ENCODE data around the gene UBXN11.
A peak's percentile ranks its signal among the peaks of the same experiment; 100 is the strongest.
"Not testable (repeated sequence)": the region's sequence is repeated elsewhere in the genome, so short reads cannot be mapped to it uniquely, and the experiment has no call there.

Gene UBXN11

GRCh38 chr1:26335774-26336476 lies 29.5 kb upstream of the UBXN11 start:
- no peak for DNase-seq

- not testable (repeated sequence) for DNase-seq
These were observed 26.9 kb upstream of the UBXN11 start for GRCh38 chr1:26333312-26333711.

- DNase-seq, result no peak
These were observed 23.8 kb upstream of the UBXN11 start for GRCh38 chr1:26330276-26330675.

- DNase-seq, result not testable (repeated sequence)
These were observed 22.9 kb upstream of the UBXN11 start for GRCh38 chr1:26329380-26329779.

- no peak for DNase-seq
These were observed 22.2 kb upstream of the UBXN11 start for GRCh38 chr1:26328597-26328996.

- DNase-seq, result no peak
These were observed 21.5 kb upstream of the UBXN11 start for GRCh38 chr1:26327956-26328362.

- DNase-seq, result no peak
These were observed 18.1 kb upstream of the UBXN11 start for GRCh38 chr1:26324550-26324949.

GRCh38 chr1:26323382-26323781 lies 16.9 kb upstream of the UBXN11 start:
- no peak for DNase-seq

GRCh38 chr1:26322042-26322331 lies 15.6 kb upstream of the UBXN11 start:
- no peak for DNase-seq

GRCh38 chr1:26321315-26322041 lies 15.0 kb upstream of the UBXN11 start:
- peak; percentile 92 for DNase-seq

GRCh38 chr1:26320896-26321295 lies 14.5 kb upstream of the UBXN11 start:
- DNase-seq, result no peak

- DNase-seq, result peak; percentile 35
These were observed 12.1 kb upstream of the UBXN11 start for GRCh38 chr1:26318338-26319064.

GRCh38 chr1:26317612-26318337 lies 11.3 kb upstream of the UBXN11 start, which contains the start of gene CD52:
CD52 (plus strand) TSS chr1:26317958; CDS start chr1:26318018, 60 bp downstream.
- DNase-seq, result peak; percentile 87

GRCh38 chr1:26317146-26317545 lies 10.7 kb upstream of the UBXN11 start:
- no peak for DNase-seq

GRCh38 chr1:26315874-26316850 lies 9.7 kb upstream of the UBXN11 start:
- no peak for DNase-seq

GRCh38 chr1:26314501-26314900 lies 8.1 kb upstream of the UBXN11 start:
- DNase-seq, result no peak

- not testable (repeated sequence) for DNase-seq
These were observed 1.8 kb upstream of the UBXN11 start for GRCh38 chr1:26307966-26308899.

GRCh38 chr1:26307363-26307781 lies 936 bp upstream of the UBXN11 start:
- DNase-seq, result peak; percentile 53

- no peak for DNase-seq
These were observed 658 bp downstream of the UBXN11 start for GRCh38 chr1:26305667-26306289.

- no peak for DNase-seq
These were observed 3.6 kb downstream of the UBXN11 start for GRCh38 chr1:26302733-26303405.

All from CD4-positive, alpha-beta T cell treated with Interleukin-4 for 4 hours (primary cell).